Epithelial cell of proximal tubule (primary cell): Measurements from ENCODE around the gene PMM2. TPM values are rescaled to one million over a fixed set of nuclear protein-coding genes. Genes with fewer than 3 reads are reported as not detected.

Experiments
- DNase-seq: peaks from one replicate; pipeline ENCODE4 v3.0.0-alpha.2; 2011; ENCODE audit warnings: low read depth
- H3K4me3 ChIP-seq: 2 replicates; pipeline ENCODE4 v1.5.1; 2011; ENCODE audit warnings: low read depth, mild to moderate bottlenecking, low read length
- CTCF ChIP-seq: conservative IDR thresholded peaks from 2 replicates; pipeline ENCODE4 v1.5.1; 2012; ENCODE audit warnings: low read depth, mild to moderate bottlenecking, low read length
- total RNA-seq: library from RNA; depleted of rRNA; stranded (reverse); fragments of >200 nt; gene quantifications from 2 replicates; pipeline ENCODE4 v1.2.3, GENCODE V29; 2015

The PMM2 gene
- total RNA-seq, 1 donor from 2014 or later = 28.6 TPM

- no peak for TF ChIP-seq CTCF
- H3K4me3 ChIP-seq = no peak overlapping the region
- DNase-seq = no peak
Observed at GRCh38 chr16:8818504-8819270, 21.0 kb downstream of the PMM2 start.

GRCh38 chr16:8819411-8820034 lies 21.9 kb downstream of the PMM2 start:
- no peak for DNase-seq
- TF ChIP-seq CTCF = no peak
- no peak overlapping the region for H3K4me3 ChIP-seq

GRCh38 chr16:8822403-8822802 lies 24.8 kb downstream of the PMM2 start:
- no peak for DNase-seq

GRCh38 chr16:8826278-8826879 lies 28.7 kb downstream of the PMM2 start:
- no peak for TF ChIP-seq CTCF
- H3K4me3 ChIP-seq = no peak overlapping the region
- no peak for DNase-seq

More at GRCh38 chr16:8822403-8822802, 24.8 kb downstream of the PMM2 start:
- no peak overlapping the region for H3K4me3 ChIP-seq
- TF ChIP-seq CTCF = no peak

- H3K4me3 ChIP-seq = no peak overlapping the region
- no peak for TF ChIP-seq CTCF
- no peak for DNase-seq
Observed at GRCh38 chr16:8828541-8829165, 31.0 kb downstream of the PMM2 start.

GRCh38 chr16:8831450-8831849 lies 33.8 kb downstream of the PMM2 start:
- no peak for DNase-seq
- no peak overlapping the region for H3K4me3 ChIP-seq
- no peak for TF ChIP-seq CTCF
